GM12878 (cell line): ENCODE measurements around the gene OR56B1.

Source experiments
- ESRRA ChIP-seq: IDR thresholded peaks from 2 replicates; pipeline ENCODE4 v1.6.1; 2012; ENCODE audit warnings: mild to moderate bottlenecking, low read length, improper control_type of control experiment
- HDGF ChIP-seq: fragments of 450-650 bp; IDR thresholded peaks from 2 replicates; pipeline ENCODE4 v1.6.1; 2016; ENCODE audit warnings: antibody characterized with exemption
- JUND ChIP-seq: IDR thresholded peaks from 2 replicates; pipeline ENCODE4 v1.6.1; 2012; ENCODE audit warnings: low read depth, mild to moderate bottlenecking, low read length, improper control_type of control experiment, moderate library complexity
- SRF ChIP-seq, 2 experiments: IDR thresholded peaks; 2 replicates each; pipeline ENCODE4 v1.6.1; 2011; ENCODE audit warnings: low read depth in 2 of 2, low read length in 2 of 2, mild to moderate bottlenecking in 1 of 2, moderate library complexity in 1 of 2
- ZZZ3 ChIP-seq: IDR thresholded peaks from 2 replicates; pipeline ENCODE4 v1.6.1; 2011; ENCODE audit warnings: low read depth; ENCODE audit not compliant: control insufficient read depth, insufficient read length
- TF ChIP-seq, protein P1 (sequence below), 3 experiments: IDR thresholded peaks in 2 of 3; conservative IDR thresholded peaks in 1 of 3; 2 replicates each; pipeline ENCODE4 v1.5.1; 2011; ENCODE audit warnings: low read depth in 3 of 3, low read length in 3 of 3, mild to moderate bottlenecking in 3 of 3, control low read depth in 2 of 3, moderate library complexity in 2 of 3, inconsistent platforms in 1 of 3, mixed read lengths in 1 of 3; ENCODE audit not compliant: control insufficient read depth in 2 of 3, insufficient read depth in 1 of 3; ENCODE audit errors: extremely low read depth in 1 of 3
- TF ChIP-seq, protein P2 (sequence below): IDR thresholded peaks from 2 replicates; pipeline ENCODE4 v1.6.1; 2012; ENCODE audit warnings: low read length, inconsistent platforms

DNA sequence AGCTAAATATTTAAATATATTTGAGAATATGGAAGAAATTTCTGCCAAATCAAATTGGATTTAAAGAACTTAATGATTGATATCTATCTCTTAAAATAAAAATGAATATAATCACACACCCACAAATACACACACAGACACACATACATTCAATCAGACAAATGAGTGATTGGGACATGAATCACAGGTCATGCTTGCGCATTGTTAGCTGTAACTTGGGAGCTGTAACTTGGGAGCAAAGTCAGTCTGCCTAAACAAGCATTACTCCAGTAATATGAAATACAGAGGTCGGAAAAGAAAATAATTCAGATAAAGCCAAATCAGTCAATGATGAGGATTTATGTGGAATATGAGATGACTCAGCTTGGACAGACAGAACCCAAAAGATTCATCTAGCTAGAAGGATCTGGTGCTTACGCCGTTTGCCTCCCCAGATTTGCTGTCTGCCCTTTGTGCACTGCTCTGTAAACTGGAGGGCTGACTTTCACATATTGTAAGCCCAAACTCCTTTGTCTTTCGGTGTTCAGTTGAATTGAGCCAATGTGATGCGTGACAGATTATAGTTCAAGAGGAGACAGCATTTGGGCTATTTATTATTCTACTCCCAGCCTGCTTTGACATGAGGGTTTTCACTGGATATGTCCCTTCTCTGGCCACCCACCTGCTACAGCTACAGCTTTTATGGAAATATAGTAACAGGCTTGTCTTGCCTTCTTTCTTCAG lies 1.6 kb downstream of the OR56B1 start:
- TF ChIP-seq ESRRA = no peak
- TF ChIP-seq, protein P1, sequence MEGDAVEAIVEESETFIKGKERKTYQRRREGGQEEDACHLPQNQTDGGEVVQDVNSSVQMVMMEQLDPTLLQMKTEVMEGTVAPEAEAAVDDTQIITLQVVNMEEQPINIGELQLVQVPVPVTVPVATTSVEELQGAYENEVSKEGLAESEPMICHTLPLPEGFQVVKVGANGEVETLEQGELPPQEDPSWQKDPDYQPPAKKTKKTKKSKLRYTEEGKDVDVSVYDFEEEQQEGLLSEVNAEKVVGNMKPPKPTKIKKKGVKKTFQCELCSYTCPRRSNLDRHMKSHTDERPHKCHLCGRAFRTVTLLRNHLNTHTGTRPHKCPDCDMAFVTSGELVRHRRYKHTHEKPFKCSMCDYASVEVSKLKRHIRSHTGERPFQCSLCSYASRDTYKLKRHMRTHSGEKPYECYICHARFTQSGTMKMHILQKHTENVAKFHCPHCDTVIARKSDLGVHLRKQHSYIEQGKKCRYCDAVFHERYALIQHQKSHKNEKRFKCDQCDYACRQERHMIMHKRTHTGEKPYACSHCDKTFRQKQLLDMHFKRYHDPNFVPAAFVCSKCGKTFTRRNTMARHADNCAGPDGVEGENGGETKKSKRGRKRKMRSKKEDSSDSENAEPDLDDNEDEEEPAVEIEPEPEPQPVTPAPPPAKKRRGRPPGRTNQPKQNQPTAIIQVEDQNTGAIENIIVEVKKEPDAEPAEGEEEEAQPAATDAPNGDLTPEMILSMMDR (IDR thresholded peaks at IDR 0.05 in 2 of 3, conservative IDR thresholded peaks at IDR 0.05 in 1 of 3; ENCODE audit: control insufficient read depth in 2 of 3, extremely low read depth in 1 of 3, insufficient read depth in 1 of 3, low read depth in 3 of 3, low read length in 3 of 3) = no peak
- TF ChIP-seq SRF (IDR thresholded peaks at IDR 0.05; ENCODE audit: low read depth in 2 of 2, low read length in 2 of 2) = no peak
- TF ChIP-seq HDGF = no peak
- no peak for TF ChIP-seq ZZZ3
- no peak for TF ChIP-seq JUND
- TF ChIP-seq, protein P2, sequence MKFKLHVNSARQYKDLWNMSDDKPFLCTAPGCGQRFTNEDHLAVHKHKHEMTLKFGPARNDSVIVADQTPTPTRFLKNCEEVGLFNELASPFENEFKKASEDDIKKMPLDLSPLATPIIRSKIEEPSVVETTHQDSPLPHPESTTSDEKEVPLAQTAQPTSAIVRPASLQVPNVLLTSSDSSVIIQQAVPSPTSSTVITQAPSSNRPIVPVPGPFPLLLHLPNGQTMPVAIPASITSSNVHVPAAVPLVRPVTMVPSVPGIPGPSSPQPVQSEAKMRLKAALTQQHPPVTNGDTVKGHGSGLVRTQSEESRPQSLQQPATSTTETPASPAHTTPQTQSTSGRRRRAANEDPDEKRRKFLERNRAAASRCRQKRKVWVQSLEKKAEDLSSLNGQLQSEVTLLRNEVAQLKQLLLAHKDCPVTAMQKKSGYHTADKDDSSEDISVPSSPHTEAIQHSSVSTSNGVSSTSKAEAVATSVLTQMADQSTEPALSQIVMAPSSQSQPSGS = no peak
